HAP-1 (cell line): ENCODE data around the gene TCF7L1.

Experiments
- DNase-seq, 2 experiments: peaks; one replicate each; pipeline ENCODE4 v3.0.0-alpha.2; 2016 to 2020; ENCODE audit warnings: low spot score in 2 of 2
- H3K27me3 ChIP-seq: fragments of 250-450 bp; sonication (Bioruptor Pico); 2 replicates; pipeline ENCODE4 v1.5.1; 2020; ENCODE audit warnings: low read depth, mild to moderate bottlenecking, moderate library complexity
- H3K36me3 ChIP-seq: fragments of 250-450 bp; sonication (Bioruptor Pico); replicated peaks from 2 replicates; pipeline ENCODE4 v1.5.1; 2020; ENCODE audit warnings: mild to moderate bottlenecking
- H3K4me1 ChIP-seq: fragments of 250-450 bp; sonication (Bioruptor Pico); 2 replicates; pipeline ENCODE4 v1.5.1; 2020; ENCODE audit warnings: mild to moderate bottlenecking
- H3K4me3 ChIP-seq: fragments of 250-450 bp; sonication (Bioruptor Pico); 2 replicates; pipeline ENCODE4 v1.5.1; 2020; ENCODE audit warnings: mild to moderate bottlenecking, moderate library complexity
- H3K9me3 ChIP-seq: fragments of 250-450 bp; sonication (Bioruptor Pico); 2 replicates; pipeline ENCODE4 v1.5.1; 2020; ENCODE audit warnings: mild to moderate bottlenecking, moderate library complexity
- in situ Hi-C: fragments of 300-500 bp; cut with MboI; formaldehyde crosslinking; loops from 3 replicates; pipeline ENCODE4 v1.14.3; 2020; ENCODE audit warnings: low sequenced_read_pairs, inconsistent platforms, mixed read lengths

Gene TCF7L1

GRCh38 chr2:85273738-85274731 lies 140.8 kb downstream of the TCF7L1 start:
- no peak overlapping the region for H3K4me3 ChIP-seq
- H3K9me3 ChIP-seq: no peaks in the 10 kb centered on the region
- in situ Hi-C loops: no loop called here
- no peaks in the 10 kb centered on the region for H3K4me1 ChIP-seq
- no peak for DNase-seq
- no peaks in the 10 kb centered on the region for H3K27me3 ChIP-seq
- H3K36me3 ChIP-seq: no peaks in the 10 kb centered on the region

- Histone ChIP-seq H3K27me3 (no peaks in the 10 kb centered on the region), H3K4me1 (no peaks in the 10 kb centered on the region), H3K36me3 (no peaks in the 10 kb centered on the region), H3K4me3 (no peak overlapping the region), H3K9me3 (no peaks in the 10 kb centered on the region)
- DNase-seq: no peak
- in situ Hi-C loops: loop anchor here (25.0 kb wide), 1 partner anchor 339 kb away; no protein-coding TSS in a partner anchor
Observed at GRCh38 chr2:85275984-85276540, 142.9 kb downstream of the TCF7L1 start.

DNA sequence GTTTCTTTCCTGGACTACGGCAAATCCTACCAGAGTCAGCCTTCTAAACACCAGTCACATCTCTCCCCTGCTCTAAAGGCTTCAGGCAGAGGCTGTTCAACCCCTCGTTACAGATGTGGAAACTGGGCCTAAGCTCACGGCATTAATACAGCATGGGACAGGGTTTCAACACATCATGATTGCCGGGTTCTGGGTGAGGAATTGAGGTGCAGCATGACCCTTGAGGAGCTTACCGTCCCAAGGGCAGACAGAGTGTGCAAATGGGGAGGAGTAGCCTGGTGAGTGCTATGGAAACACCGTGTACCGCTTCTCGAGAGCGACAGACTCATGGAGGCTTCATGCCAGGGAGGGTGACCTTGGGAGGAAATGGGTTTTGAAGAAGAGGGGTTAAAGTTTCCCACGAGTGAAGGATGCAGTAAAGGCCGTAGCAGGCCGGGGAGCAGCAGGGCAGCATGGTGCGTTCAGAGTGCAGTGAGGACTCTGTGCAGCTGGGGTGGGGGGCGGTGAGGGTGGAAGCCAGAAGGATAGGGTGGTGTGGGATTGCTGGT lies 143.5 kb downstream of the TCF7L1 start:
- Histone ChIP-seq H3K4me3 (no peak overlapping the region), H3K9me3 (no peaks in the 10 kb centered on the region), H3K27me3 (no peaks in the 10 kb centered on the region), H3K36me3 (no peaks in the 10 kb centered on the region), H3K4me1 (no peaks in the 10 kb centered on the region)
- no peak for DNase-seq
- in situ Hi-C loops: loop anchor here (25.0 kb wide), 1 partner anchor 339 kb away; no protein-coding TSS in a partner anchor

DNA sequence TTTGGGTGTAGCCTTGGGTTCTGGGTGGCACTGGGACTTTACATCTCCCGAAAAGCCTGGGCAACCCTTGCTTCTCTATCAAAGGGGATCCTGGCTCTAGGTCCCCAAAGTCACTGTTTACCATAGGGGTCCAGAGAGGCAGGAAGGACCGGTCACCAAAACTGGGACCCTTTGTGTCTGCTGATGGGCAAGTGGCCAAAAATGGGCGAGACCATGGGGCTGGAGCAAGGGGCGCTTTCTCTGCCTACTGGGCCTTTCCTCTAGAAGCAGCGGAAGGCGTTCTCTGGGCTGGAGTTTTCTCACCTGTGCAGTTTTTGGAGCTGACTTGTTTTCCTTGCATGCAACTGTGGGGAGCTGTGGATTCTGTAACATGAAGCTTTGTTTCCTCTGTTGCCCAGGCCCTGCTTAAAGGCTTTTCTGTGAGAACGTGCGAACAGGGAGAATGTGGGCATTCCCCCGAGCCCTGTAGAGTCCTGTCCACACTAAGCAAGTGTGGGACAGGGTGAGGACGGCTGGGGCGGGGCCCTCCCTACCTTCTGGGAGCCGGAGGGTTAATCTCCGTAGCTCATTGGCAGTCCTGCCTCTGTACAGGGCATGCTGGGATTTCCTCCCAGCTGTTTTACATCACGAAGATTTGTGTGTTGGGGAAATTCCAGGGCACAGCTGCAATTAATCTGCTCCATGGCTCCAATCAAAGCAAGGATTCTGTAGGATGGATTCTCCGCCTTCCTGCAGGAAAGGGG lies 144.4 kb downstream of the TCF7L1 start:
- in situ Hi-C loops: loop anchor here (25.0 kb wide), 1 partner anchor 340 kb away; no protein-coding TSS in a partner anchor
- no peak for DNase-seq
- Histone ChIP-seq H3K36me3 (no peaks in the 10 kb centered on the region), H3K9me3 (no peaks in the 10 kb centered on the region), H3K4me3 (no peak overlapping the region), H3K27me3 (no peaks in the 10 kb centered on the region), H3K4me1 (no peaks in the 10 kb centered on the region)

DNA sequence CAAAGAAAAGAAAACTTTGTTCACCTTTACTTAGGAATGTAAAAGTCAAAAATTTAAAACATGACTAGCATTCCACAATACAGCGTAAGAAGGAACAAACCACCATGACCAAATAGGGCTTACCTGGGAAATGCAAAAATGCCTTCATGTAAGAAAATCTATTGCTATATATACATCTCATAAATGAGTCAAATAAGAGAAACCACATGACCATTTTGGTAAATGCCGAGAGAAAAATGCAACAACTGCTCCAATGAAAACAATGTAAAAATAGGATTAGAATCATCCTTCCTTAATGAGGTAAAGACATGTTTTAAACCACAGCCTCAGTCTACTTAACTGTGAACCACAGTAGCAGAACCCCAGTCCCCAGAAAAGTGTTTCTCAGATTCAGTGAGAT lies 145.2 kb downstream of the TCF7L1 start:
- Histone ChIP-seq H3K4me1 (no peaks in the 10 kb centered on the region), H3K9me3 (no peaks in the 10 kb centered on the region), H3K4me3 (no peak overlapping the region), H3K36me3 (no peaks in the 10 kb centered on the region), H3K27me3 (no peaks in the 10 kb centered on the region)
- no peak for DNase-seq
- in situ Hi-C loops: loop anchor here (25.0 kb wide), 1 partner anchor 341 kb away; no protein-coding TSS in a partner anchor

- no peaks in the 10 kb centered on the region for H3K4me1 ChIP-seq
- H3K4me3 ChIP-seq: no peak overlapping the region
- in situ Hi-C loops: loop anchor here (25.0 kb wide), 1 partner anchor 344 kb away; no protein-coding TSS in a partner anchor
- peaks cover 9% of the 10 kb centered on the region for H3K36me3 ChIP-seq
- no peaks in the 10 kb centered on the region for H3K27me3 ChIP-seq
- no peak for DNase-seq
- no peaks in the 10 kb centered on the region for H3K9me3 ChIP-seq
Observed at GRCh38 chr2:85281553-85281952, 148.4 kb downstream of the TCF7L1 start.

GRCh38 chr2:85282914-85283313 lies 149.7 kb downstream of the TCF7L1 start:
- Histone ChIP-seq H3K4me1 (peaks cover 6% of the 10 kb centered on the region), H3K9me3 (no peaks in the 10 kb centered on the region), H3K4me3 (no peak overlapping the region), H3K36me3 (peaks cover 9% of the 10 kb centered on the region), H3K27me3 (no peaks in the 10 kb centered on the region)
- in situ Hi-C loops: loop anchor here (25.0 kb wide), 1 partner anchor 346 kb away; no protein-coding TSS in a partner anchor
- DNase-seq: no peak

DNA sequence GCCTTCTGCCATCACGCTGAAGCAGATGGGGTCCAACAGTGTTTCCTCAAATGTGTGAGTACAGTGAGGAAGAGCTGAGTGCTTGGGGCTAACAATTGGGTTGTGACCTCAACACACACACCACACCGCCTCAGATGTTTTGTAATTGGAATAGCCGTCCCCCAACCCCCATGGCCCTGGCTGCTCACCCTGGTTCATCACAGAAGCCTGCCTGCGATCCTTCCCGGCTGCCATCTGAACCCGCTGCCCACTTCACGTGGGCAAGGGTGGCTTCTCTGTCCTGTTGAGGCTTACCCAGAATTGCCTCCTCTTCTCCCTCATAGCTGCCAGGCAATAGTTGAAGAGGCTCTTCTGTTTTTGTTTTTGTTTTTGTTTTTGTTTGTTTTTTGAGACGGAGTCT lies 150.4 kb downstream of the TCF7L1 start:
- no peak for DNase-seq
- Histone ChIP-seq H3K36me3 (peaks cover 9% of the 10 kb centered on the region), H3K4me3 (no peak overlapping the region), H3K9me3 (no peaks in the 10 kb centered on the region), H3K4me1 (peaks cover 13% of the 10 kb centered on the region), H3K27me3 (no peaks in the 10 kb centered on the region)
- in situ Hi-C loops: loop anchor here (25.0 kb wide), 1 partner anchor 346 kb away; no protein-coding TSS in a partner anchor

- Histone ChIP-seq H3K9me3 (no peaks in the 10 kb centered on the region), H3K36me3 (peaks cover 9% of the 10 kb centered on the region), H3K4me3 (no peak overlapping the region), H3K4me1 (peaks cover 22% of the 10 kb centered on the region), H3K27me3 (no peaks in the 10 kb centered on the region)
- DNase-seq: no peak
- in situ Hi-C loops: loop anchor here (25.0 kb wide), 1 partner anchor 350 kb away; no protein-coding TSS in a partner anchor
Observed at GRCh38 chr2:85286918-85287317, 153.7 kb downstream of the TCF7L1 start.

GRCh38 chr2:85287721-85288120 lies 154.5 kb downstream of the TCF7L1 start:
- H3K4me3 ChIP-seq: no peak overlapping the region
- in situ Hi-C loops: loop anchor here (25.0 kb wide), 1 partner anchor 350 kb away; no protein-coding TSS in a partner anchor

DNA sequence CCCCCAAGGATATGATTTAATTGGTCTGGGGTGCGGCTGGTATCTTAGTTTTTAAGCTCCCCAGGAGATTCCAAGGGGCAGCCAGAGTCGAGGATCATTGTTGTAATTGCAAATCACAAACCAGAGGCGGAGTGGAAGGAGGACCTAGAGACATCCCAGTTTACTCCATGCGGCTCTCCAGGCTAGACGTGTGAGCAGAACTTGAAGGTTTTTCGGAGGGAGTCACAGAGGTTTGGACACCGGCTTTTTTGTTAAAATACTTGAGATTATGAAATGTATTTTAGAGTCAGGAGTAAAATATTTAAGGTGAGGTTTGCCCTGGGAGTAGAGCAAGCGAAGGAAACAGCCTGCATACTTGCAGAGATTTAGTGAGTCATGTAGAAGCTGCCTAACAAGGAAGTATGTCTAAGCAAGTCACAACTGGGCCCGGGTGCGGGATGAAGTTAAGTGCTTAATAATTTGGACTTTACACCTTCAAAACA lies 155.1 kb downstream of the TCF7L1 start:
- no peak overlapping the region for H3K4me3 ChIP-seq
- peaks cover 9% of the 10 kb centered on the region for H3K36me3 ChIP-seq
- H3K9me3 ChIP-seq: no peaks in the 10 kb centered on the region
- in situ Hi-C loops: loop anchor here (25.0 kb wide), 1 partner anchor 351 kb away; no protein-coding TSS in a partner anchor
- no peaks in the 10 kb centered on the region for H3K27me3 ChIP-seq
- peaks cover 22% of the 10 kb centered on the region for H3K4me1 ChIP-seq
- DNase-seq: peak in 1 of 2 experiments; percentile 64

More at GRCh38 chr2:85287721-85288120, 154.5 kb downstream of the TCF7L1 start:
- Histone ChIP-seq H3K4me1 (peaks cover 22% of the 10 kb centered on the region), H3K36me3 (peaks cover 9% of the 10 kb centered on the region), H3K27me3 (no peaks in the 10 kb centered on the region), H3K9me3 (no peaks in the 10 kb centered on the region)
- DNase-seq: peak in 1 of 2 experiments; percentile 50

GRCh38 chr2:85291425-85292023 lies 158.3 kb downstream of the TCF7L1 start:
- in situ Hi-C loops: loop anchor here (5.0 to 25.0 kb wide), 2 partner anchors 164 to 354 kb away; no protein-coding TSS in a partner anchor
- no peak for DNase-seq
- Histone ChIP-seq H3K4me3 (no peak overlapping the region), H3K9me3 (no peaks in the 10 kb centered on the region), H3K36me3 (no peaks in the 10 kb centered on the region; the same call in none of the 2 replicates), H3K27me3 (no peaks in the 10 kb centered on the region), H3K4me1 (peaks cover 22% of the 10 kb centered on the region)
